ENCODE data around the gene PANK1. TPM values are rescaled to one million over a fixed set of nuclear protein-coding genes. Genes with fewer than 3 reads are reported as not detected.

The PANK1 gene
- total and polyA plus RNA-seq, 9 of the 15 experiments (the other 6 are each of a cell fraction or from before 2014, with no cell fraction given): 1.7 to 10.7 (median 6.5) TPM

DNA sequence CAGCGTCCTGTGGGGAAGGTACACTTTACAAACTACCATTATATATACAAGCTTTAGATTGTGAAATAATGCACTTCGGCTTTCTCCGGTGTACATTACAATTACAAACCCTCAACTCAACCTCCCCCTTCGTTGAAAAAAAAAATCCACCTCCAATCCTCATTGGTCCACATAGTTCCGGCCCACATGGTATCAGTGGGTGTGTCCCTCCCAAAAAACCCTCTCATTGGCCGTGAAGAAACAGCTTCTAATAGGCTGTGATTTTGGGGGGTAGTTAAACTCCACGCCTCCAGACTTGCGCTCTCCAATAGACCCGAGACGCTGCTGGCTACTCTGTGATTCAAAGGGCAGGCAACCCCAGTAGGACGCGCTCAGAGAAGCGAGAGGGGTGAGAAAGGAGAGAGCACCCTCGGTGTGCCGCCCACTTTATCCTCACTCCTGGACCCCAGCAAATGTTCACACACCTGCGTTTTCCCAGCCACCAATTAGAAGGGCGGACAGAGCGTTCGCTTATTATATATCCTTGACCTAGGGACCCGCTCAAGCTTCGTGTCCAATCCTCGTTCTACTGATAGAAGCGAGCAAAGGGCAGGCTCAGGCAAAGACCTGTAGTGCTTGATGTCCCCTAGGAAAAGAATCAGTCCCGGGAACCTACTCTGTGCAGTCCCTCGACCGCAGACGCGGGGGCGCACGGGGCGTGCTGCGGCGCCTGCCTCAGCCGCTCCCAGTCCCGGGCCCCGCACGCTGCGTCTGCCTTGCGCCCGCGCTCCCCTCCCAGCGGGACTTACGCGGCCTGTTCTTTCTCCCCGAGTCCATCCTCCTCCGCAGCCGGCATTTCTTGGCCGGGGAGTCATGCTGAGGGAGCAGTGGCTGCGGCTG, 991 bp downstream of the PANK1 start (continued):
- TF ChIP-seq, protein P1, sequence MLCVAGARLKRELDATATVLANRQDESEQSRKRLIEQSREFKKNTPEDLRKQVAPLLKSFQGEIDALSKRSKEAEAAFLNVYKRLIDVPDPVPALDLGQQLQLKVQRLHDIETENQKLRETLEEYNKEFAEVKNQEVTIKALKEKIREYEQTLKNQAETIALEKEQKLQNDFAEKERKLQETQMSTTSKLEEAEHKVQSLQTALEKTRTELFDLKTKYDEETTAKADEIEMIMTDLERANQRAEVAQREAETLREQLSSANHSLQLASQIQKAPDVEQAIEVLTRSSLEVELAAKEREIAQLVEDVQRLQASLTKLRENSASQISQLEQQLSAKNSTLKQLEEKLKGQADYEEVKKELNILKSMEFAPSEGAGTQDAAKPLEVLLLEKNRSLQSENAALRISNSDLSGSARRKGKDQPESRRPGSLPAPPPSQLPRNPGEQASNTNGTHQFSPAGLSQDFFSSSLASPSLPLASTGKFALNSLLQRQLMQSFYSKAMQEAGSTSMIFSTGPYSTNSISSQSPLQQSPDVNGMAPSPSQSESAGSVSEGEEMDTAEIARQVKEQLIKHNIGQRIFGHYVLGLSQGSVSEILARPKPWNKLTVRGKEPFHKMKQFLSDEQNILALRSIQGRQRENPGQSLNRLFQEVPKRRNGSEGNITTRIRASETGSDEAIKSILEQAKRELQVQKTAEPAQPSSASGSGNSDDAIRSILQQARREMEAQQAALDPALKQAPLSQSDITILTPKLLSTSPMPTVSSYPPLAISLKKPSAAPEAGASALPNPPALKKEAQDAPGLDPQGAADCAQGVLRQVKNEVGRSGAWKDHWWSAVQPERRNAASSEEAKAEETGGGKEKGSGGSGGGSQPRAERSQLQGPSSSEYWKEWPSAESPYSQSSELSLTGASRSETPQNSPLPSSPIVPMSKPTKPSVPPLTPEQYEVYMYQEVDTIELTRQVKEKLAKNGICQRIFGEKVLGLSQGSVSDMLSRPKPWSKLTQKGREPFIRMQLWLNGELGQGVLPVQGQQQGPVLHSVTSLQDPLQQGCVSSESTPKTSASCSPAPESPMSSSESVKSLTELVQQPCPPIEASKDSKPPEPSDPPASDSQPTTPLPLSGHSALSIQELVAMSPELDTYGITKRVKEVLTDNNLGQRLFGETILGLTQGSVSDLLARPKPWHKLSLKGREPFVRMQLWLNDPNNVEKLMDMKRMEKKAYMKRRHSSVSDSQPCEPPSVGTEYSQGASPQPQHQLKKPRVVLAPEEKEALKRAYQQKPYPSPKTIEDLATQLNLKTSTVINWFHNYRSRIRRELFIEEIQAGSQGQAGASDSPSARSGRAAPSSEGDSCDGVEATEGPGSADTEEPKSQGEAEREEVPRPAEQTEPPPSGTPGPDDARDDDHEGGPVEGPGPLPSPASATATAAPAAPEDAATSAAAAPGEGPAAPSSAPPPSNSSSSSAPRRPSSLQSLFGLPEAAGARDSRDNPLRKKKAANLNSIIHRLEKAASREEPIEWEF (CRISPR knock-in tag; IDR thresholded peaks at IDR 0.05): no peak
- TF ChIP-seq, protein P2, sequence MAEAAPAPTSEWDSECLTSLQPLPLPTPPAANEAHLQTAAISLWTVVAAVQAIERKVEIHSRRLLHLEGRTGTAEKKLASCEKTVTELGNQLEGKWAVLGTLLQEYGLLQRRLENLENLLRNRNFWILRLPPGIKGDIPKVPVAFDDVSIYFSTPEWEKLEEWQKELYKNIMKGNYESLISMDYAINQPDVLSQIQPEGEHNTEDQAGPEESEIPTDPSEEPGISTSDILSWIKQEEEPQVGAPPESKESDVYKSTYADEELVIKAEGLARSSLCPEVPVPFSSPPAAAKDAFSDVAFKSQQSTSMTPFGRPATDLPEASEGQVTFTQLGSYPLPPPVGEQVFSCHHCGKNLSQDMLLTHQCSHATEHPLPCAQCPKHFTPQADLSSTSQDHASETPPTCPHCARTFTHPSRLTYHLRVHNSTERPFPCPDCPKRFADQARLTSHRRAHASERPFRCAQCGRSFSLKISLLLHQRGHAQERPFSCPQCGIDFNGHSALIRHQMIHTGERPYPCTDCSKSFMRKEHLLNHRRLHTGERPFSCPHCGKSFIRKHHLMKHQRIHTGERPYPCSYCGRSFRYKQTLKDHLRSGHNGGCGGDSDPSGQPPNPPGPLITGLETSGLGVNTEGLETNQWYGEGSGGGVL (CRISPR knock-in tag; IDR thresholded peaks at IDR 0.05): no peak
- TF ChIP-seq KDM5B (IDR thresholded peaks at IDR 0.05; ENCODE audit: insufficient replicate concordance, low read depth, low read length) (peak; percentile 83), SMAD4 (CRISPR knock-in tag; conservative IDR thresholded peaks at IDR 0.05) (peak; percentile 94), CAMTA2 (CRISPR knock-in tag; conservative IDR thresholded peaks at IDR 0.05) (no peak), L3MBTL2 (IDR thresholded peaks at IDR 0.05) (peak; percentile 48), ZKSCAN8 (CRISPR knock-in tag; IDR thresholded peaks at IDR 0.05) (no peak), ZNF76 (CRISPR knock-in tag; IDR thresholded peaks at IDR 0.05; ENCODE audit: borderline replicate concordance) (no peak), TAF15 (IDR thresholded peaks at IDR 0.05; ENCODE audit: low read depth, low read length) (no peak), CCAR2 (IDR thresholded peaks at IDR 0.05; ENCODE audit: low read depth, low read length) (no peak), SMAD1 (IDR thresholded peaks at IDR 0.05; ENCODE audit: low read depth, low read length, partially characterized antibody) (no peak), CHD1 (IDR thresholded peaks at IDR 0.05; ENCODE audit: low read length) (peak; percentile 65), EZH2 (IDR thresholded peaks at IDR 0.05; ENCODE audit: borderline replicate concordance, low read depth, low read length) (no peak), SLC30A9 (CRISPR knock-in tag; IDR thresholded peaks at IDR 0.05) (no peak), TBL1XR1 (IDR thresholded peaks at IDR 0.05; ENCODE audit: low read length in 2 of 2) (no peak), ZNF24 (IDR thresholded peaks at IDR 0.05) (no peak), SAP30 (IDR thresholded peaks at IDR 0.05; ENCODE audit: borderline replicate concordance, insufficient read depth, low read depth, low read length, poor library complexity, severe bottlenecking) (peak; percentile 38), ATF1 (CRISPR knock-in tag; IDR thresholded peaks at IDR 0.05) (no peak), ATF1 (tag; IDR thresholded peaks at IDR 0.05) (peak; percentile 28; the same call in 1 of the 2 replicates)
- TF ChIP-seq, protein P3, sequence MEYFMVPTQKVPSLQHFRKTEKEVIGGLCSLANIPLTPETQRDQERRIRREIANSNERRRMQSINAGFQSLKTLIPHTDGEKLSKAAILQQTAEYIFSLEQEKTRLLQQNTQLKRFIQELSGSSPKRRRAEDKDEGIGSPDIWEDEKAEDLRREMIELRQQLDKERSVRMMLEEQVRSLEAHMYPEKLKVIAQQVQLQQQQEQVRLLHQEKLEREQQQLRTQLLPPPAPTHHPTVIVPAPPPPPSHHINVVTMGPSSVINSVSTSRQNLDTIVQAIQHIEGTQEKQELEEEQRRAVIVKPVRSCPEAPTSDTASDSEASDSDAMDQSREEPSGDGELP (CRISPR knock-in tag; IDR thresholded peaks at IDR 0.05; ENCODE audit: borderline replicate concordance): peak; percentile 32; the same call in 1 of the 2 replicates
